ENCODE measurements around the gene KCNMA1.

DNA sequence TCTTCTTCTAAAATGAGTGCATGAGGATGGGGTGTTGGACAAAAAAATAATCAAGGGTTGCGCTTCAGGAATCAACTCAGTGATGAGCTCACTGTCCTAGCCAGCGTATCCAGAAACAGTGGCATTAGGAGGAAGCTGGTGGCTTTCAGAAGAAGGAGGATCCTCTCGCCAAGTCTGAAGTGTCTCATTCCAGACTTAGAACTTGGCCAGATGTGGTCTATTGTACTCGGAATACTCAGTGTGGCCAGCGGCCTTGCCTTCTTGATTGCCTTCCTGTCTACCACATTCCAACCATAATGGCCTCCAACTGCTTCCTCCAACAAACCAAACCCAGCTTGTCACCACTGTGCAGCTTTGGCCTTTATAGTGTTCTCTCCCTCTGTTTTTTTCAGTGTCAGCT is 732.4 kb downstream of the KCNMA1 start:
- TF ChIP-seq, protein P1, sequence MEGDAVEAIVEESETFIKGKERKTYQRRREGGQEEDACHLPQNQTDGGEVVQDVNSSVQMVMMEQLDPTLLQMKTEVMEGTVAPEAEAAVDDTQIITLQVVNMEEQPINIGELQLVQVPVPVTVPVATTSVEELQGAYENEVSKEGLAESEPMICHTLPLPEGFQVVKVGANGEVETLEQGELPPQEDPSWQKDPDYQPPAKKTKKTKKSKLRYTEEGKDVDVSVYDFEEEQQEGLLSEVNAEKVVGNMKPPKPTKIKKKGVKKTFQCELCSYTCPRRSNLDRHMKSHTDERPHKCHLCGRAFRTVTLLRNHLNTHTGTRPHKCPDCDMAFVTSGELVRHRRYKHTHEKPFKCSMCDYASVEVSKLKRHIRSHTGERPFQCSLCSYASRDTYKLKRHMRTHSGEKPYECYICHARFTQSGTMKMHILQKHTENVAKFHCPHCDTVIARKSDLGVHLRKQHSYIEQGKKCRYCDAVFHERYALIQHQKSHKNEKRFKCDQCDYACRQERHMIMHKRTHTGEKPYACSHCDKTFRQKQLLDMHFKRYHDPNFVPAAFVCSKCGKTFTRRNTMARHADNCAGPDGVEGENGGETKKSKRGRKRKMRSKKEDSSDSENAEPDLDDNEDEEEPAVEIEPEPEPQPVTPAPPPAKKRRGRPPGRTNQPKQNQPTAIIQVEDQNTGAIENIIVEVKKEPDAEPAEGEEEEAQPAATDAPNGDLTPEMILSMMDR (IDR thresholded peaks at IDR 0.05), result no peak
- no peak for TF ChIP-seq POLR2A (IDR thresholded peaks at IDR 0.05)
